ENCODE results near the gene PEDS1.
"Not testable (repeated sequence)": the region's sequence is repeated elsewhere in the genome, so short reads cannot be mapped to it uniquely, and the experiment has no call there.

The PEDS1 gene

GRCh38 chr20:50138120-50138478 lies 15.4 kb downstream of the PEDS1 start:
- Histone ChIP-seq H3K4me3 (ENCODE audit: low read length) (no peak overlapping the region), H3K4me1 (ENCODE audit: control insufficient read depth, insufficient read depth, low read length) (peaks cover 58% of the 10 kb centered on the region), H3K9me3 (replicated peaks; ENCODE audit: low read length) (no peaks in the 10 kb centered on the region), H3K36me3 (ENCODE audit: insufficient read depth, low read length) (peaks cover 46% of the 10 kb centered on the region), H3K9ac (ENCODE audit: low read depth, low read length) (peak overlapping the region; percentile 56), H3K27me3 (ENCODE audit: control insufficient read depth, insufficient read depth, low read length) (no peaks in the 10 kb centered on the region), H3K4me2 (ENCODE audit: low read length) (peak overlapping the region; percentile 53)

- peaks cover 57% of the 10 kb centered on the region for H3K4me1 ChIP-seq (ENCODE audit: control insufficient read depth, insufficient read depth, low read length)
- H3K27me3 ChIP-seq (ENCODE audit: control insufficient read depth, insufficient read depth, low read length); H3K9me3 ChIP-seq (replicated peaks; ENCODE audit: low read length); H3K4me3 ChIP-seq (ENCODE audit: low read length): not testable (repeated sequence)
- peak overlapping the region; percentile 56 for H3K9ac ChIP-seq (ENCODE audit: low read depth, low read length)
- peaks cover 46% of the 10 kb centered on the region for H3K36me3 ChIP-seq (ENCODE audit: insufficient read depth, low read length)
- H3K4me2 ChIP-seq (ENCODE audit: low read length) = peak overlapping the region; percentile 53
Measured at GRCh38 chr20:50137702-50138101, 15.8 kb downstream of the PEDS1 start.

GRCh38 chr20:50136822-50137599 lies 16.5 kb downstream of the PEDS1 start:
- Histone ChIP-seq H3K9ac (ENCODE audit: low read depth, low read length) (peak overlapping the region; percentile 56), H3K4me2 (ENCODE audit: low read length) (peak overlapping the region; percentile 53), H3K4me1 (ENCODE audit: control insufficient read depth, insufficient read depth, low read length) (peaks cover 59% of the 10 kb centered on the region), H3K9me3 (replicated peaks; ENCODE audit: low read length) (no peaks in the 10 kb centered on the region), H3K4me3 (ENCODE audit: low read length) (no peak overlapping the region), H3K27me3 (ENCODE audit: control insufficient read depth, insufficient read depth, low read length) (no peaks in the 10 kb centered on the region), H3K36me3 (ENCODE audit: insufficient read depth, low read length) (peaks cover 48% of the 10 kb centered on the region)

- not testable (repeated sequence) for H3K9me3 ChIP-seq (replicated peaks; ENCODE audit: low read length); H3K27me3 ChIP-seq (ENCODE audit: control insufficient read depth, insufficient read depth, low read length); H3K4me3 ChIP-seq (ENCODE audit: low read length); H3K9ac ChIP-seq (ENCODE audit: low read depth, low read length); H3K4me2 ChIP-seq (ENCODE audit: low read length)
- H3K36me3 ChIP-seq (ENCODE audit: insufficient read depth, low read length) = peaks cover 47% of the 10 kb centered on the region
- H3K4me1 ChIP-seq (ENCODE audit: control insufficient read depth, insufficient read depth, low read length) = peaks cover 69% of the 10 kb centered on the region
Measured at GRCh38 chr20:50135157-50135556, 18.4 kb downstream of the PEDS1 start.

GRCh38 chr20:50133474-50134217 lies 19.9 kb downstream of the PEDS1 start:
- no peak overlapping the region for H3K4me3 ChIP-seq (ENCODE audit: low read length)
- H3K4me2 ChIP-seq (ENCODE audit: low read length) = no peak overlapping the region
- H3K4me1 ChIP-seq (ENCODE audit: control insufficient read depth, insufficient read depth, low read length) = peaks cover 61% of the 10 kb centered on the region
- H3K9me3 ChIP-seq (replicated peaks; ENCODE audit: low read length) = no peaks in the 10 kb centered on the region
- H3K9ac ChIP-seq (ENCODE audit: low read depth, low read length) = no peak overlapping the region
- H3K36me3 ChIP-seq (ENCODE audit: insufficient read depth, low read length) = peaks cover 57% of the 10 kb centered on the region
- H3K27me3 ChIP-seq (ENCODE audit: control insufficient read depth, insufficient read depth, low read length) = no peaks in the 10 kb centered on the region

GRCh38 chr20:50133041-50133440 lies 20.5 kb downstream of the PEDS1 start:
- peaks cover 63% of the 10 kb centered on the region for H3K36me3 ChIP-seq (ENCODE audit: insufficient read depth, low read length)
- H3K4me2 ChIP-seq (ENCODE audit: low read length) = no peak overlapping the region
- peaks cover 55% of the 10 kb centered on the region for H3K4me1 ChIP-seq (ENCODE audit: control insufficient read depth, insufficient read depth, low read length)
- no peaks in the 10 kb centered on the region for H3K9me3 ChIP-seq (replicated peaks; ENCODE audit: low read length)
- H3K9ac ChIP-seq (ENCODE audit: low read depth, low read length) = no peak overlapping the region
- H3K4me3 ChIP-seq (ENCODE audit: low read length) = no peak overlapping the region
- H3K27me3 ChIP-seq (ENCODE audit: control insufficient read depth, insufficient read depth, low read length) = no peaks in the 10 kb centered on the region

GRCh38 chr20:50130995-50131394 lies 22.5 kb downstream of the PEDS1 start:
- no peaks in the 10 kb centered on the region for H3K27me3 ChIP-seq (ENCODE audit: control insufficient read depth, insufficient read depth, low read length)
- H3K9me3 ChIP-seq (replicated peaks; ENCODE audit: low read length) = no peaks in the 10 kb centered on the region
- H3K4me2 ChIP-seq (ENCODE audit: low read length) = peak overlapping the region; percentile 20
- no peak overlapping the region for H3K4me3 ChIP-seq (ENCODE audit: low read length)
- peaks cover 44% of the 10 kb centered on the region for H3K4me1 ChIP-seq (ENCODE audit: control insufficient read depth, insufficient read depth, low read length)
- H3K9ac ChIP-seq (ENCODE audit: low read depth, low read length) = no peak overlapping the region
- peaks cover 78% of the 10 kb centered on the region for H3K36me3 ChIP-seq (ENCODE audit: insufficient read depth, low read length)

GRCh38 chr20:50130356-50130723 lies 23.2 kb downstream of the PEDS1 start:
- H3K9ac ChIP-seq (ENCODE audit: low read depth, low read length) = no peak overlapping the region
- H3K27me3 ChIP-seq (ENCODE audit: control insufficient read depth, insufficient read depth, low read length) = no peaks in the 10 kb centered on the region
- no peaks in the 10 kb centered on the region for H3K9me3 ChIP-seq (replicated peaks; ENCODE audit: low read length)
- peaks cover 81% of the 10 kb centered on the region for H3K36me3 ChIP-seq (ENCODE audit: insufficient read depth, low read length)
- H3K4me3 ChIP-seq (ENCODE audit: low read length) = no peak overlapping the region
- H3K4me1 ChIP-seq (ENCODE audit: control insufficient read depth, insufficient read depth, low read length) = peaks cover 44% of the 10 kb centered on the region
- H3K4me2 ChIP-seq (ENCODE audit: low read length) = peak overlapping the region; percentile 20

- Histone ChIP-seq H3K9ac (ENCODE audit: low read depth, low read length) (no peak overlapping the region), H3K4me1 (ENCODE audit: control insufficient read depth, insufficient read depth, low read length) (peaks cover 44% of the 10 kb centered on the region), H3K36me3 (ENCODE audit: insufficient read depth, low read length) (peaks cover 86% of the 10 kb centered on the region), H3K27me3 (ENCODE audit: control insufficient read depth, insufficient read depth, low read length) (no peaks in the 10 kb centered on the region), H3K4me2 (ENCODE audit: low read length) (no peak overlapping the region), H3K4me3 (ENCODE audit: low read length) (no peak overlapping the region), H3K9me3 (replicated peaks; ENCODE audit: low read length) (no peaks in the 10 kb centered on the region)
Measured at GRCh38 chr20:50129662-50130355, 23.7 kb downstream of the PEDS1 start.

- H3K4me1 ChIP-seq (ENCODE audit: control insufficient read depth, insufficient read depth, low read length) = peaks cover 44% of the 10 kb centered on the region
- peaks cover 89% of the 10 kb centered on the region for H3K36me3 ChIP-seq (ENCODE audit: insufficient read depth, low read length)
- H3K4me2 ChIP-seq (ENCODE audit: low read length) = no peak overlapping the region
- no peaks in the 10 kb centered on the region for H3K9me3 ChIP-seq (replicated peaks; ENCODE audit: low read length)
- no peak overlapping the region for H3K4me3 ChIP-seq (ENCODE audit: low read length)
- H3K9ac ChIP-seq (ENCODE audit: low read depth, low read length) = no peak overlapping the region
- no peaks in the 10 kb centered on the region for H3K27me3 ChIP-seq (ENCODE audit: control insufficient read depth, insufficient read depth, low read length)
Measured at GRCh38 chr20:50128520-50128905, 25.0 kb downstream of the PEDS1 start.

GRCh38 chr20:50127587-50128519 lies 25.7 kb downstream of the PEDS1 start:
- H3K36me3 ChIP-seq (ENCODE audit: insufficient read depth, low read length) = peaks cover 88% of the 10 kb centered on the region

More at GRCh38 chr20:50127587-50128519, 25.7 kb downstream of the PEDS1 start:
- no peak overlapping the region for H3K4me3 ChIP-seq (ENCODE audit: low read length)
- H3K4me2 ChIP-seq (ENCODE audit: low read length) = no peak overlapping the region
- no peak overlapping the region for H3K9ac ChIP-seq (ENCODE audit: low read depth, low read length)
- H3K27me3 ChIP-seq (ENCODE audit: control insufficient read depth, insufficient read depth, low read length) = no peaks in the 10 kb centered on the region
- H3K9me3 ChIP-seq (replicated peaks; ENCODE audit: low read length) = no peaks in the 10 kb centered on the region
- H3K4me1 ChIP-seq (ENCODE audit: control insufficient read depth, insufficient read depth, low read length) = peaks cover 43% of the 10 kb centered on the region

Measured in skeletal muscle satellite cell (primary cell).